HG03064 (cell line): ENCODE results near the gene GNAO1.

Experiments
- ATAC-seq: cut with Tn5 transposase; IDR thresholded peaks from one replicate; pipeline ENCODE4 v1.9.1; 2021; ENCODE audit warnings: low read depth; ENCODE audit not compliant: unreplicated experiment

Gene GNAO1

DNA sequence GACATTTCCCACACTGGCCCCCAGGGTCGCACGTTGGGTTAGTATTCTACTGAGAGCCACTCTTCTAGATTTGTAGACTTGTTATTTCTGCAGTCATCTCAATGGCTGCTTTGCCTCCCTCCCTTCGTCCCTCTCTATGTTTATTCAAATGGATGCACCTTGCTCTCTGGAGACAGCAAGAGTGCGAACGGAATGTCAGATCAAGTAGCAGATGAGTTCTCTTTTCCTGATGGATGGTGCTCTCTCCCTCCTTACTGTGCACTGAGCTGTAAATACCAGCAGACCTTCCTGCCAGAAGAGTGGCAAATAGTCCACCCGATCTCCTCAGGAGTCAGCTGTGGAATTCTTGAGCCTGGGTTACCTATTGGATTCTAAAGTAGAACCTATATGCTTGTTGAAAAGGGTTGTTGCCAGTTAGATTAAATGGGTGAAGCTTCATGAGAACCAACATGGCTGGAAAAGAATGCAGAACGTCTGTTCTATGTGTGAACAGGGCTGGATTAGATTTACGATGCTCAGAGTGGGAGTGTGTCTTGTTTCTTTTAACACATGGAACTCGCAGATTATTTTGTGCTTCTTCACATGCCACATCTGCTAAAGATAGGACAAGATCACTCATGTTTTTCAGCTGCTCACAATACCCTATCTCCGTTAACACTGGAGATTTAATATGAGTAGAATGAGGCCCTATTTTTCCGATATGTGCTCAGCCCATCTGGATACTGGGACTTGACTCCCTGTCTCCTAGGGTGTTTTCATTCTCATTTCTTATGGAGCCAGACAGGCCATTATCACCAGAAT, 6.1 kb downstream of the GNAO1 start:
- ATAC-seq, result no peak

DNA sequence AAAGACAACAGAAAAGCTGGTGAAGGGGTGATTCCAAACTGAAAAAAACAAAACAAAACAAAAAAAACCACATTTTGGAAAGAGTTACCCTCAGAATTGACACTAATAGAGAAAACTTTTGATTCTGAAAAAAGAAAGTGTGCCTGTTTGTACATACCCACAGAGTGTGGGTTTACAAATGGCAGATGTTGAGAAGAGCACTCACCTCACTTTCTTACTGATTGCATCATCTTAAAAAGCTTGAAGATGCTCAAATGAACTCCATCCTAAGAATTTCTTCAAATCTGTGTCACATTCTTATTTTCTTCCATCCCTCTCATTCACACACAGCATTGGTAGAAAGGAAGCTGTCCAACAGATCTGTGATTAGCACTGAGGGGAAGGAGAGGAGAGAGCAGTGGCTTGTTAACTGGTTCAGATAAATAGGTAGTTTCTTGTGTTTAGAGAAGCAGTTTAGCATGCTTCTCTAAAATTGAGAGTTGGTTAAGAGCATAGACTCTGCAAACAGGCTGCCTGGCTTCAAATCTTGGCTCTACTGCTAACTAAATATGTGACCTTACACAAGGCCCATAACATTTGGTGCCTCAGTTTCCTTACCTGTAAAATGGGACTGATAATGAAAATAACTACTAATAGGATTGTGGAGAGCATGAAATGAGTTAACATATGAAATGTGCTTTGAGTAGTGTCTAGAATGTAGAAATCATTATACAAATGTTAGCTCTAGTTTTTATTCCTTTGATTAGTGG, 6.9 kb downstream of the GNAO1 start:
- no peak for ATAC-seq

GRCh38 chr16:56198755-56199114, 7.4 kb downstream of the GNAO1 start:
- ATAC-seq, result no peak

GRCh38 chr16:56199164-56199563, 7.9 kb downstream of the GNAO1 start:
- peak; percentile 60 for ATAC-seq

GRCh38 chr16:56201030-56201429, 9.7 kb downstream of the GNAO1 start:
- no peak for ATAC-seq

DNA sequence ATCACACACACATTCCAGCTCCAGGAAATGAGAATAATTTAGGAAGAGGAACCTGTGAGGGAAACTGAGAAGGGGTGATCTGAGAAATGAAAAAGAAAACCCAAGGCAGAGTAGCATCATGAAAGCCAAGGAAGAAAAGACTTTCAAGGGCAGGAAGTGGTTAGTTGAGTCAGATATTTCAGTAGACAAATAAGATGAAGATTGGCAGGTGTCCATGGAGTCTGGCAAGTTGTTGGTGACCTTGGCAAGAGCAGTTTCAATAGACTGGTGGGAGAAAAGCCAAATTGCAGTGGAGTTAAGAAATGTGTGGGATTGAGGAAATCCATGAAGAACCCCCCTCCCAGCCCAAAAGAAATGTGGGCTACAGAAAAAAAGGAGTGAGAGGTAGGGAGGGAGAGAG, 10.7 kb downstream of the GNAO1 start:
- ATAC-seq, result no peak

DNA sequence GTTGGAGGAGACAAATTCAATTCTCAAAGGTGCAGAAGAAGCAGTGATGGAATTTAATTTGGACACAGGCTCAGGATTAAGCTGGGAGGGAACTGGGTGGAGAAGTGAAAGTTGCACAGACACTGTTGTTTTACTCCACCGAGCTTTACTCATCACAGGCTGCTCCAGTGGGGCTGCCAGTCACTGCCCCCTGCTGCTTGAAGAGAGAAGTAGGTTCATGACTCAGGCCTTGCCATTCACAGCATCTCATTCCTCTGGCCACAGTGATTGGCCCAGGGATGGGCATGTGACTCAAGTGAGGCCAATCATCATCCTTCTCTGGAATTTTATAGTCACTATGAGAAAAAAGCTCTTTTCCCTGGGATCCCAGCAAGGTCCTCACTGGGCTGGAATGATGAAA, 11.8 kb downstream of the GNAO1 start:
- no peak for ATAC-seq

- no peak for ATAC-seq
Observed at GRCh38 chr16:56204816-56205215, 13.5 kb downstream of the GNAO1 start.

DNA sequence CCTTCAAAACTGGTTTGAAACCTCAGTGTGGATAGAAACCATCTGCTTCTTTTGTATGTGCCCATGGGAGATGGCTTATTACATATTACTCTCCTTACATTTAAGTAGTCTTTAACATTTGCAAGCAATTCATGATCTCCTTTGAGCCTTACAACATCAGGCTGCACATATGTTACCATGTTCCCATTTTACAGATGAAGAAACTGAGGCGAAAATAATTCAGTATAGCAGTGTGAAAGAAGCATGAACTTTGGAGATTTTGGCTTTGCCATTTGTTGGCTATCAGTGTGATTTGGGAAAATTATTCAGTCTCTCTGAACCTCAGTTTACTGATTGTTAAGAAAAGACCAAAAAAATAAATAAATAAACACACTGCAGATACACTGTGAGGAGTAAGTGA, 15.7 kb downstream of the GNAO1 start:
- no peak for ATAC-seq

DNA sequence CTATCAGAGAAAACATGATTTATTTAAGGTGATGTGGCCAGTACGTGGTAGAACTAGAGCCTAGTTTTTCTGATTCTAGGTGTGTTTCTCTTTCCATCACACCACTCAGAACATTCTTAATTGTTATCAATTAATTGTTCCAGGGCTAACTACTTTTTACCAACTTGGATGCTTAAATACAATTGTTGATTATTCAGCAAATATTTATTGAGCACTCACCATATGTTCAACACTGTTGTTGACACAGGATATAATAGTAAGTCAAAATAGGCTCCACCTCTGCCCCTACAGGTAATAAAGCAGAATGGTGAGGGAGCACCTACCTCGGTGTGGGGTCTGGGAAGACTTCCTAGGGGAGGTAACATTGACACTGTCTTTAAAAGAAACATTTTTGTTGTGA, 16.1 kb downstream of the GNAO1 start:
- no peak for ATAC-seq

- no peak for ATAC-seq
Observed at GRCh38 chr16:56211435-56211981, 20.2 kb downstream of the GNAO1 start.

GRCh38 chr16:56212144-56212543, 20.9 kb downstream of the GNAO1 start:
- no peak for ATAC-seq

GRCh38 chr16:56221995-56222394, 30.7 kb downstream of the GNAO1 start:
- ATAC-seq, result no peak

DNA sequence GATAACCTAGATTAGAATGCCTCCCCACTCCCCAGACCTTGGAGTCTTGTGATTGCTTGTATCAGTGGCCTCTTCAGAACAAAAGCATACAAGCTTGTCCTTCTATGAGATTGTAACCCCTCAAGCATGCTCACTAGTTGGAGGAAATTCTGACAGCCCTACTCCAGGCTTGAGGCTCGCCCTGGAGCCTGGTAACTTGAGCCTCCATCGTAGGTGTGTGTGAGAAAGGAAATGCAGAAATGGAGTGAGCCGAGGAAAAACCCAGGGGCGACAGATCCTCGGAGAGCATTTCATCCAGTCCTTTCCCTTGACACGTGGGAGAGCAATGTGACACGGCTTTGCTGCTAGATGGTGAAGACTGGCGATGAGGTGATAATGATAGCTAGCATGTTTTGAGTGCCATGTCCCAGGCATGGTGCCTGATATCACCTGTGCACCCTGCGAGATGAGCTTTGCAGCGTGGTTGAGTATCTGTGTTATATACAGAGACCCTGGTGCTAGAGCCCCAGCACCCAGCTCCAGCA, 31.2 kb downstream of the GNAO1 start:
- ATAC-seq, result no peak

GRCh38 chr16:56225017-56225742, 33.9 kb downstream of the GNAO1 start:
- ATAC-seq, result no peak

GRCh38 chr16:56226187-56226586, 34.9 kb downstream of the GNAO1 start:
- ATAC-seq, result no peak

- ATAC-seq, result no peak
Observed at GRCh38 chr16:56226845-56227525, 35.7 kb downstream of the GNAO1 start.

DNA sequence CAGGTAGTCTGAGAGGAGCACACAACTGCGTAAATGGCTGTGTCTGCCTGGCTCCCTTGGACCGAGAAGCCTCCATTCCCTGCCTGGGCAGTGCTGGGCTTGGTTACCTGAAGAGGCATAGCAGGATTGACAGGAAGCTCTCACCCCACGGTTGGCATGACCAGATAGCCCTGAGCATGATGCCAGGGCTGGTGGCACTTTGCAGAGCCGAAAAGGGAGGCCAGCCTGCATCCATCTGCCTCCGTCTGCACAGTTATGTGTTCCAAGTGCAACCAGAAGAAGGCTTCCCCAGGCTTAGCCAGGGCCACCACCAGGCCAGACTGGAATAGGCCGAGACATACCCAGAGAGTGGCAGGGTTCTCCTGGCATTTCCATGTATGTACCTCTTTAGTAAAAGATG, 36.6 kb downstream of the GNAO1 start:
- no peak for ATAC-seq

DNA sequence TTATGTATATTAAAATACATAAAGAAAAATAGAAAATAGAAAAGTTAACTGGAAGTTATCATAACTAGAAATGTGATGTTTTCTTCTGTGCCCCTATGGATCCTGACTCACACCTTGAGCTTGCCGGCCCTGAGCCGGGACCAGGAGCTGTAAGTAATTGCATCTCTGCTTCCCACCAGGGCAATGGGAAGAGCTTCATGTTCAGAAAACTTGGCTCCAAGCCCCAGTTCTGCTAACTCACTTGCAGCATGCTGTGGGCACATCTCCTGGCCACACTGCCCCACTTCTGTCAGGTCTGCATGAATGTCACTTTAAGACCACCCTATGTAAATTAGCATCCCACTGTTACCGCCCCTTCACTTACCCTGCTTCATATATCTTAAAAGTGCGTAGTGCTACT, 37.2 kb downstream of the GNAO1 start:
- ATAC-seq, result no peak

- no peak for ATAC-seq
Observed at GRCh38 chr16:56233795-56234566, 42.7 kb downstream of the GNAO1 start.
